Skeletal muscle tissue (tissue), 4 donors: Measurements from ENCODE around the gene UBE2I. TPM values are rescaled to one million over a fixed set of nuclear protein-coding genes. Genes with fewer than 3 reads are reported as not detected.
A peak's percentile ranks its signal among the peaks of the same experiment; 100 is the strongest.

ENCODE experiments used
- H3K27ac ChIP-seq: one replicate; pipeline ENCODE4 v1.7.0; 2013; ENCODE audit warnings: mild to moderate bottlenecking, low read depth, low read length, inconsistent platforms
- H3K27me3 ChIP-seq, 3 donors: one replicate each; pipeline ENCODE4 v1.7.0; 2013; ENCODE audit warnings: low read length in 3 of 3; ENCODE audit not compliant: control insufficient read depth in 3 of 3, insufficient read depth in 3 of 3
- H3K36me3 ChIP-seq, 3 donors: one replicate each; pipeline ENCODE4 v1.7.0; 2013; ENCODE audit warnings: low read length in 3 of 3; ENCODE audit not compliant: control insufficient read depth in 3 of 3, insufficient read depth in 3 of 3
- H3K4me1 ChIP-seq, 3 donors: one replicate each; pipeline ENCODE4 v1.7.0; 2013; ENCODE audit warnings: low read length in 3 of 3, mild to moderate bottlenecking in 3 of 3; ENCODE audit not compliant: control insufficient read depth in 3 of 3, insufficient read depth in 3 of 3
- H3K4me3 ChIP-seq, 3 donors: one replicate each; pipeline ENCODE4 v1.7.0; 2013; ENCODE audit warnings: low read length in 3 of 3
- H3K9ac ChIP-seq, 3 donors: one replicate each; pipeline ENCODE4 v1.7.0; 2013; ENCODE audit warnings: low read length in 3 of 3, mild to moderate bottlenecking in 3 of 3, moderate library complexity in 2 of 3, low read depth in 1 of 3
- H3K9me3 ChIP-seq, 3 donors: one replicate each; pipeline ENCODE4 v1.7.0; 2013; ENCODE audit warnings: low read length in 3 of 3; ENCODE audit not compliant: control insufficient read depth in 3 of 3
- total RNA-seq: library from RNA; depleted of rRNA; stranded (reverse); fragments of >200 nt; gene quantifications from one replicate; pipeline ENCODE4 v1.2.3, GENCODE V29; 2014
- donor health status: Osteomylitis.

UBE2I gene
- total RNA-seq, 1 donor from 2014 or later, result 35.0 TPM

GRCh38 chr16:1299868-1300203, 9.6 kb upstream of the UBE2I start:
- no peak overlapping the region for H3K27ac ChIP-seq
- H3K4me3 ChIP-seq, result no peak overlapping the region
- peaks cover 37 to 51% (median 48%) of the 10 kb centered on the region in 3 donors for H3K27me3 ChIP-seq
- no peaks in the 10 kb centered on the region for H3K9me3 ChIP-seq
- peaks cover 2 to 17% (median 13%) of the 10 kb centered on the region in 3 donors for H3K4me1 ChIP-seq
- H3K36me3 ChIP-seq, result no peaks in the 10 kb centered on the region
- no peak overlapping the region for H3K9ac ChIP-seq

GRCh38 chr16:1300664-1301476, 8.6 kb upstream of the UBE2I start:
- no peak overlapping the region for H3K27ac ChIP-seq
- no peak overlapping the region for H3K4me3 ChIP-seq
- no peaks in the 10 kb centered on the region for H3K36me3 ChIP-seq
- peaks cover 2 to 17% (median 13%) of the 10 kb centered on the region in 3 donors for H3K4me1 ChIP-seq
- no peaks in the 10 kb centered on the region for H3K9me3 ChIP-seq
- H3K27me3 ChIP-seq, result peaks cover 34 to 51% (median 48%) of the 10 kb centered on the region in 3 donors
- H3K9ac ChIP-seq, result peak overlapping the region in 1 of 3 donors; percentile 33

- H3K4me3 ChIP-seq, result no peak overlapping the region
- H3K36me3 ChIP-seq, result no peaks in the 10 kb centered on the region
- peaks cover 2 to 17% (median 13%) of the 10 kb centered on the region in 3 donors for H3K4me1 ChIP-seq
- H3K27ac ChIP-seq, result no peak overlapping the region
- peak overlapping the region in 1 of 3 donors; percentile 33 for H3K9ac ChIP-seq
- no peaks in the 10 kb centered on the region for H3K9me3 ChIP-seq
- peaks cover 34 to 51% (median 48%) of the 10 kb centered on the region in 3 donors for H3K27me3 ChIP-seq
Observed at GRCh38 chr16:1301562-1301961, 7.9 kb upstream of the UBE2I start.

GRCh38 chr16:1305823-1306222, 3.6 kb upstream of the UBE2I start:
- H3K27me3 ChIP-seq, result peaks cover 11 to 27% (median 27%) of the 10 kb centered on the region in 3 donors
- no peak overlapping the region for H3K9ac ChIP-seq
- H3K27ac ChIP-seq, result no peak overlapping the region
- no peak overlapping the region for H3K4me3 ChIP-seq
- H3K4me1 ChIP-seq, result peaks cover 8 to 15% (median 9%) of the 10 kb centered on the region in 3 donors
- no peaks in the 10 kb centered on the region for H3K36me3 ChIP-seq
- H3K9me3 ChIP-seq, result no peaks in the 10 kb centered on the region

GRCh38 chr16:1306334-1306733, 3.1 kb upstream of the UBE2I start:
- Histone ChIP-seq H3K9ac (no peak overlapping the region), H3K27me3 (peaks cover 5 to 22% (median 22%) of the 10 kb centered on the region in 3 donors), H3K4me3 (no peak overlapping the region), H3K9me3 (no peaks in the 10 kb centered on the region), H3K4me1 (peaks cover 11 to 17% (median 13%) of the 10 kb centered on the region in 3 donors), H3K27ac (no peak overlapping the region), H3K36me3 (no peaks in the 10 kb centered on the region)

GRCh38 chr16:1308036-1308976, 1.1 kb upstream of the UBE2I start:
- peak overlapping the region in 2 of 3 donors; percentile 50 to 54 for H3K9ac ChIP-seq
- H3K4me3 ChIP-seq, result peak overlapping the region; percentile 61 to 70 (median 62)
- peaks cover 0 to 5% (median 0%) of the 10 kb centered on the region in 3 donors for H3K36me3 ChIP-seq
- no peaks in the 10 kb centered on the region for H3K9me3 ChIP-seq
- peaks cover 30 to 36% (median 30%) of the 10 kb centered on the region in 3 donors for H3K4me1 ChIP-seq
- peaks cover 0 to 9% (median 8%) of the 10 kb centered on the region in 3 donors for H3K27me3 ChIP-seq
- H3K27ac ChIP-seq, result peak overlapping the region; percentile 99

- Histone ChIP-seq H3K4me1 (peaks cover 30 to 50% (median 33%) of the 10 kb centered on the region in 3 donors), H3K27me3 (no peaks in the 10 kb centered on the region), H3K4me3 (peak overlapping the region; percentile 75 to 90 (median 87)), H3K9ac (peak overlapping the region; percentile 71 to 86 (median 85)), H3K36me3 (peaks cover 8 to 16% (median 13%) of the 10 kb centered on the region in 3 donors), H3K9me3 (no peaks in the 10 kb centered on the region), H3K27ac (no peak overlapping the region)
Observed at GRCh38 chr16:1309888-1310831, 724 bp downstream of the UBE2I start.

GRCh38 chr16:1310832-1311200, 1.4 kb downstream of the UBE2I start:
- H3K27ac ChIP-seq, result no peak overlapping the region
- H3K4me1 ChIP-seq, result peaks cover 30 to 50% (median 33%) of the 10 kb centered on the region in 3 donors
- H3K4me3 ChIP-seq, result peak overlapping the region; percentile 75 to 90 (median 87)
- peak overlapping the region; percentile 71 to 86 (median 85) for H3K9ac ChIP-seq
- H3K36me3 ChIP-seq, result peaks cover 13 to 23% (median 18%) of the 10 kb centered on the region in 3 donors
- no peaks in the 10 kb centered on the region for H3K9me3 ChIP-seq
- no peaks in the 10 kb centered on the region for H3K27me3 ChIP-seq

GRCh38 chr16:1311212-1311737, 1.8 kb downstream of the UBE2I start:
- H3K27ac ChIP-seq, result no peak overlapping the region

More at GRCh38 chr16:1311212-1311737, 1.8 kb downstream of the UBE2I start:
- Histone ChIP-seq H3K36me3 (peaks cover 17 to 27% (median 23%) of the 10 kb centered on the region in 3 donors), H3K9ac (peak overlapping the region; percentile 71 to 86 (median 85)), H3K4me1 (peaks cover 30 to 50% (median 33%) of the 10 kb centered on the region in 3 donors), H3K9me3 (no peaks in the 10 kb centered on the region), H3K4me3 (peak overlapping the region; percentile 75 to 90 (median 87)), H3K27me3 (no peaks in the 10 kb centered on the region)
